Smooth muscle cell (in vitro differentiated cells): ENCODE data around the gene TMEM98. TPM values are rescaled to one million over a fixed set of nuclear protein-coding genes. Genes with fewer than 3 reads are reported as not detected.
"Not testable (repeated sequence)": the region's sequence is repeated elsewhere in the genome, so short reads cannot be mapped to it uniquely, and the experiment has no call there.

ENCODE experiments used
- DNase-seq: peaks from one replicate; lab custom pipeline; 2025; ENCODE audit not compliant: unreplicated experiment; lab: John Stamatoyannopoulos, UW
- H2AFZ ChIP-seq: fragments of 200-600 bp; sonication (generic); 2 replicates; pipeline ENCODE4 v1.6.0; 2016; ENCODE audit warnings: antibody characterized with exemption, low read depth, mild to moderate bottlenecking
- H3F3A ChIP-seq: fragments of 200-600 bp; sonication (generic); 2 replicates; pipeline ENCODE4 v1.6.0; 2017; ENCODE audit warnings: antibody characterized with exemption, low read depth
- H3K27ac ChIP-seq: fragments of 200-600 bp; sonication (generic); 2 replicates; pipeline ENCODE4 v1.5.1; 2016; ENCODE audit warnings: low read depth, mild to moderate bottlenecking
- H3K27me3 ChIP-seq: fragments of 200-600 bp; sonication (generic); 2 replicates; pipeline ENCODE4 v1.6.1; 2016; ENCODE audit warnings: low read depth, mild to moderate bottlenecking
- H3K36me3 ChIP-seq: fragments of 200-600 bp; sonication (generic); 2 replicates; pipeline ENCODE4 v1.5.1; 2016; ENCODE audit warnings: low read depth
- H3K4me1 ChIP-seq: fragments of 200-600 bp; sonication (generic); 2 replicates; pipeline ENCODE4 v1.5.1; 2016; ENCODE audit warnings: low read depth
- H3K4me2 ChIP-seq: fragments of 200-600 bp; sonication (generic); 2 replicates; pipeline ENCODE4 v1.6.0; 2016; ENCODE audit warnings: mild to moderate bottlenecking
- H3K4me3 ChIP-seq: fragments of 200-600 bp; sonication (generic); 2 replicates; pipeline ENCODE4 v1.5.1; 2016; ENCODE audit warnings: mild to moderate bottlenecking
- H3K79me2 ChIP-seq: fragments of 200-600 bp; sonication (generic); 2 replicates; pipeline ENCODE4 v1.6.0; 2016; ENCODE audit warnings: low read depth, mild to moderate bottlenecking
- H3K9ac ChIP-seq: fragments of 200-600 bp; sonication (generic); 2 replicates; pipeline ENCODE4 v1.6.0; 2016; ENCODE audit warnings: low read depth
- H3K9me3 ChIP-seq: fragments of 200-600 bp; sonication (generic); replicated peaks from 2 replicates; pipeline ENCODE4 v1.5.1; 2016; ENCODE audit warnings: low read depth
- H4K20me1 ChIP-seq: fragments of 200-600 bp; sonication (generic); 2 replicates; pipeline ENCODE4 v1.6.0; 2016; ENCODE audit warnings: low read depth
- WGBS: methylation state at CpG from one replicate; pipeline ENCODE4 v1.1.7; 2016; ENCODE audit warnings: low lambda C conversion rate; 5-methylcytosine and 5-hydroxymethylcytosine counted together
- polyA plus RNA-seq: library from polyadenylated mRNA; unstranded; fragments of >200 nt; fragmentation: Nextera tagmentation; extraction: Ambion mirVana; gene quantifications from 2 replicates; pipeline ENCODE4 v1.2.1, GENCODE V29; 2016
- total RNA-seq: library from RNA; depleted of rRNA; stranded (reverse); fragments of >200 nt; gene quantifications from 2 replicates; pipeline ENCODE4 v1.2.3, GENCODE V29; 2014
- TF ChIP-seq, protein P1 (sequence below): fragments of 200-600 bp; sonication (generic); IDR thresholded peaks from 2 replicates; pipeline ENCODE4 v1.5.1; 2017; ENCODE audit warnings: borderline replicate concordance, mild to moderate bottlenecking, antibody characterized with exemption; ENCODE audit not compliant: insufficient read depth, poor library complexity, severe bottlenecking

Gene TMEM98
- total and polyA plus RNA-seq, 2 experiments from 2014 or later, result 190 to 222 TPM

DNA sequence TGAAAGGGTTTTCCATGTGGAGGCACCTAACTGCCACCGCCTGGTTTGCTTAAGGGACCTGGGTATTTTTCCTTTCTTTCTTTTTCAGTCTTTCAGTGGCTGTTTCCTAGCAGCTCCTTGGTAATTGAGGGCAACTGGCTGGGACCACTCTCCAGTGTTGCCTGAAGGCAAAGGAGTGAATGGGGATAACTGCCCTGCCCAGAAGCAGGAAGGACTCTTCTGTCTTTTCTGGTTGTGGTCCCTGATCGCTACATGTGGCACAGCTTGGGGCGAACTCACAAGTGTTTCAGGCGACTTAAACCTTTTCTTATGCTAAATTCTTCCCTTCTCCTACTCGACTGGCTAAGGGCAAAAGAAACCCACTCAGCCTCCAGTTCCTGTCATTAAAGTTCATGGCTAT lies 10.1 kb upstream of the TMEM98 start:
- no peak for DNase-seq
- Histone ChIP-seq H3K79me2 (no peaks in the 10 kb centered on the region), H3K4me2 (no peak overlapping the region)

DNA sequence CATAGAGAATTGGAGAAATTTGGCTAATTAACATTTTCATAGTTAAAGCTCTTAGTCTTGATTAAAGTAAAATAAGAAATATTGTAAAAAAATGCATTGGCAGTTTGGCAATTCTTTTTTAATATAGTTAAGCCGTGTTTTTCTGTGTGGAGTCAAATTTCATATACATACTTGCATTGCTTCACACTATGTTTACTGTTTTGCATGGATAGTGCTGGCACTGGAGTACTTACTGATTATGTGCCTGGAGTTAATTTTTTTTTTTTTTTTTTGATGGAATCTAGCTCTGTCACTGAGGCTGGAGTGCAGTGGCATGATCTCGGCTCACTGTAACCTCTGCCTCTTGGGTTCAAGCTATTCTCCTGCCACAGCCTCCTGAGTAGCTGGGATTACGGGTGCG lies 8.1 kb upstream of the TMEM98 start:
- H3K4me1 ChIP-seq, H2AFZ ChIP-seq, H3K4me2 ChIP-seq, H4K20me1 ChIP-seq, H3K9ac ChIP-seq, H3K4me3 ChIP-seq, DNase-seq, H3K27me3 ChIP-seq, H3K79me2 ChIP-seq, H3K9me3 ChIP-seq, H3K36me3 ChIP-seq, H3F3A ChIP-seq, H3K27ac ChIP-seq: not testable (repeated sequence)
- 85% methylated on average over 4 of the region's 4 CpGs for WGBS

More for the DNA sequence above, 10.1 kb upstream of the TMEM98 start:
- Histone ChIP-seq H3K27ac (no peak overlapping the region), H3K36me3 (no peaks in the 10 kb centered on the region), H4K20me1 (no peaks in the 10 kb centered on the region), H3F3A (no peaks in the 10 kb centered on the region), H2AFZ (no peak overlapping the region), H3K27me3 (no peaks in the 10 kb centered on the region), H3K4me3 (no peak overlapping the region), H3K9ac (no peak overlapping the region), H3K4me1 (no peaks in the 10 kb centered on the region), H3K9me3 (no peaks in the 10 kb centered on the region)
- TF ChIP-seq, protein P1, sequence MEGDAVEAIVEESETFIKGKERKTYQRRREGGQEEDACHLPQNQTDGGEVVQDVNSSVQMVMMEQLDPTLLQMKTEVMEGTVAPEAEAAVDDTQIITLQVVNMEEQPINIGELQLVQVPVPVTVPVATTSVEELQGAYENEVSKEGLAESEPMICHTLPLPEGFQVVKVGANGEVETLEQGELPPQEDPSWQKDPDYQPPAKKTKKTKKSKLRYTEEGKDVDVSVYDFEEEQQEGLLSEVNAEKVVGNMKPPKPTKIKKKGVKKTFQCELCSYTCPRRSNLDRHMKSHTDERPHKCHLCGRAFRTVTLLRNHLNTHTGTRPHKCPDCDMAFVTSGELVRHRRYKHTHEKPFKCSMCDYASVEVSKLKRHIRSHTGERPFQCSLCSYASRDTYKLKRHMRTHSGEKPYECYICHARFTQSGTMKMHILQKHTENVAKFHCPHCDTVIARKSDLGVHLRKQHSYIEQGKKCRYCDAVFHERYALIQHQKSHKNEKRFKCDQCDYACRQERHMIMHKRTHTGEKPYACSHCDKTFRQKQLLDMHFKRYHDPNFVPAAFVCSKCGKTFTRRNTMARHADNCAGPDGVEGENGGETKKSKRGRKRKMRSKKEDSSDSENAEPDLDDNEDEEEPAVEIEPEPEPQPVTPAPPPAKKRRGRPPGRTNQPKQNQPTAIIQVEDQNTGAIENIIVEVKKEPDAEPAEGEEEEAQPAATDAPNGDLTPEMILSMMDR, result no peak
- 49% methylated on average over 5 of the region's 5 CpGs for WGBS

DNA sequence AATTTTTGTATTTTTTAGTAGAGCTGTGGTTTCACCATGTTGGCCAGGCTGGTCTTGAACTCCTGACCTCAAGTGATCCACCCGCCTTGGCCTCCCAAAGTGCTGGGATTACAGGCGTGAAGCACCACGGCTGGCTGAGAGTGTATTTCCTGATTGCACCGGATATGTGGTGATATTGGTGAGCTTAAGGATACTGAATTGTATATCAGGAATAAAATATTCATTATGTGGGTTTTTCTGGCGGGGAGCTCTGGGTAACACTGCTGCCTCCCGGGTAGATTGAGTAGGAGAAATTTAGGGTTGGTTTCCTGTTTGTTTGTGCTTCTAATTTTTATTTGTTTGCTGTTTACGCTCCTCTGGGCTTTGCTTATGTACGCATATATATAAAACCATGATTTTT lies 7.7 kb upstream of the TMEM98 start:
- no peak overlapping the region for H3K4me2 ChIP-seq
- H3K79me2 ChIP-seq, result no peaks in the 10 kb centered on the region
- no peaks in the 10 kb centered on the region for H3K36me3 ChIP-seq
- no peak for DNase-seq
- no peak overlapping the region for H3K9ac ChIP-seq
- H3K9me3 ChIP-seq, result no peaks in the 10 kb centered on the region
- 91% methylated on average over 8 of the region's 8 CpGs for WGBS
- no peak overlapping the region for H3K27ac ChIP-seq
- H3K27me3 ChIP-seq, result no peaks in the 10 kb centered on the region
- TF ChIP-seq, protein P1, result no peak
- H3F3A ChIP-seq, result peaks cover 3% of the 10 kb centered on the region
- no peaks in the 10 kb centered on the region for H3K4me1 ChIP-seq
- no peak overlapping the region for H3K4me3 ChIP-seq
- H4K20me1 ChIP-seq, result no peaks in the 10 kb centered on the region
- no peak overlapping the region for H2AFZ ChIP-seq

GRCh38 chr17:32921017-32921416 lies 6.9 kb upstream of the TMEM98 start:
- TF ChIP-seq, protein P1, result no peak
- Histone ChIP-seq H3K27ac (no peak overlapping the region), H3K79me2 (no peaks in the 10 kb centered on the region), H2AFZ (no peak overlapping the region), H3F3A (peaks cover 3% of the 10 kb centered on the region), H3K9me3 (no peaks in the 10 kb centered on the region), H3K4me2 (no peak overlapping the region), H3K36me3 (no peaks in the 10 kb centered on the region), H3K27me3 (no peaks in the 10 kb centered on the region), H4K20me1 (no peaks in the 10 kb centered on the region), H3K9ac (no peak overlapping the region), H3K4me1 (no peaks in the 10 kb centered on the region), H3K4me3 (no peak overlapping the region)
- 93% methylated on average over 10 of the region's 10 CpGs for WGBS
- DNase-seq, result no peak

- not testable (repeated sequence) for DNase-seq, H3K79me2 ChIP-seq, H3K4me1 ChIP-seq, H4K20me1 ChIP-seq, H3K4me3 ChIP-seq, H3K9me3 ChIP-seq, H3K4me2 ChIP-seq, H3K9ac ChIP-seq, H2AFZ ChIP-seq, H3K36me3 ChIP-seq, H3K27me3 ChIP-seq, H3F3A ChIP-seq
- 72% methylated on average over 3 of the region's 3 CpGs for WGBS
- peak overlapping the region; percentile 23 for H3K27ac ChIP-seq
Observed at GRCh38 chr17:32923905-32924304, 4.0 kb upstream of the TMEM98 start.
